SK-N-MC (cell line): ENCODE data around the gene BCAR3.
A peak's percentile ranks its signal among the peaks of the same experiment; 100 is the strongest.

ENCODE experiments used
- DNase-seq: peaks from one replicate; pipeline ENCODE4 v3.0.0-alpha.2; 2011; ENCODE audit warnings: low read depth, low spot score
- H3K27ac ChIP-seq: fragments of 200-600 bp; sonication (generic); 2 replicates; pipeline ENCODE4 v1.5.1; 2016; ENCODE audit warnings: mixed run types
- H3K36me3 ChIP-seq: fragments of 200-600 bp; sonication (generic); 2 replicates; pipeline ENCODE4 v1.6.1; 2017; ENCODE audit warnings: antibody characterized with exemption, low read length, mixed read lengths; ENCODE audit not compliant: insufficient read depth
- H3K4me3 ChIP-seq: fragments of 200-600 bp; sonication (generic); 2 replicates; pipeline ENCODE4 v1.5.1; 2016
- H3K9ac ChIP-seq: fragments of 200-600 bp; sonication (generic); 2 replicates; pipeline ENCODE4 v1.8.0; 2017; ENCODE audit warnings: mixed run types, mixed read lengths; ENCODE audit not compliant: insufficient read length
- H3K9me3 ChIP-seq: fragments of 200-600 bp; sonication (generic); 2 replicates; pipeline ENCODE4 v1.6.1; 2017; ENCODE audit warnings: low read depth, mild to moderate bottlenecking, antibody characterized with exemption, low read length, moderate library complexity, mixed read lengths
- EZH2 ChIP-seq: fragments of 200-600 bp; sonication (generic); IDR thresholded peaks from one replicate; pipeline ENCODE4 v1.6.1; 2017; ENCODE audit warnings: antibody characterized with exemption
- FOXP2 ChIP-seq: optimal IDR thresholded peaks from 2 replicates; pipeline ENCODE3; 2011; ENCODE audit warnings: mild to moderate bottlenecking, moderate library complexity; ENCODE audit not compliant: insufficient read depth; ENCODE audit errors: extremely low read length, control extremely low read depth
- POLR2AphosphoS5 ChIP-seq: IDR thresholded peaks from 2 replicates; pipeline ENCODE4 v1.6.1; 2012; ENCODE audit warnings: mild to moderate bottlenecking, low read depth, low read length, borderline replicate concordance

BCAR3 gene

GRCh38 chr1:93623875-93624274 is 57.8 kb downstream of the BCAR3 start:
- Histone ChIP-seq H3K27ac (no peak overlapping the region), H3K36me3 (no peaks in the 10 kb centered on the region), H3K9me3 (no peaks in the 10 kb centered on the region), H3K4me3 (no peak overlapping the region), H3K9ac (no peak overlapping the region)
- DNase-seq, result no peak
- TF ChIP-seq EZH2 (no peak), POLR2AphosphoS5 (no peak), FOXP2 (no peak)

- Histone ChIP-seq H3K9me3 (no peaks in the 10 kb centered on the region), H3K36me3 (no peaks in the 10 kb centered on the region), H3K9ac (no peak overlapping the region), H3K4me3 (no peak overlapping the region), H3K27ac (no peak overlapping the region)
- TF ChIP-seq FOXP2, result no peak
- no peak for TF ChIP-seq POLR2AphosphoS5
- no peak for TF ChIP-seq EZH2
- DNase-seq, result no peak
Observed at GRCh38 chr1:93623436-93623835, 58.2 kb downstream of the BCAR3 start.

- Histone ChIP-seq H3K27ac (no peak overlapping the region), H3K9ac (no peak overlapping the region), H3K36me3 (no peaks in the 10 kb centered on the region), H3K4me3 (no peak overlapping the region), H3K9me3 (no peaks in the 10 kb centered on the region)
- TF ChIP-seq POLR2AphosphoS5, result no peak
- TF ChIP-seq EZH2, result no peak
- TF ChIP-seq FOXP2, result no peak
- no peak for DNase-seq
Observed at GRCh38 chr1:93621246-93621645, 60.4 kb downstream of the BCAR3 start.

GRCh38 chr1:93620841-93621210 is 60.8 kb downstream of the BCAR3 start:
- no peak overlapping the region for H3K9ac ChIP-seq
- H3K9me3 ChIP-seq, result no peaks in the 10 kb centered on the region
- TF ChIP-seq FOXP2, result no peak
- TF ChIP-seq POLR2AphosphoS5, result no peak
- no peak for TF ChIP-seq EZH2
- no peaks in the 10 kb centered on the region for H3K36me3 ChIP-seq
- no peak overlapping the region for H3K4me3 ChIP-seq
- DNase-seq, result no peak
- H3K27ac ChIP-seq, result no peak overlapping the region

- no peak overlapping the region for H3K9ac ChIP-seq
- H3K36me3 ChIP-seq, result no peaks in the 10 kb centered on the region
- DNase-seq, result peak; percentile 24
- H3K4me3 ChIP-seq, result peak overlapping the region; percentile 46
- H3K27ac ChIP-seq, result peak overlapping the region; percentile 69; the same call in 1 of the 2 replicates
- TF ChIP-seq FOXP2, result no peak
- TF ChIP-seq EZH2, result no peak
- TF ChIP-seq POLR2AphosphoS5, result no peak
- H3K9me3 ChIP-seq, result no peaks in the 10 kb centered on the region
Observed at GRCh38 chr1:93620172-93620840, 61.3 kb downstream of the BCAR3 start.

- peak overlapping the region; percentile 46 for H3K4me3 ChIP-seq
- H3K9ac ChIP-seq, result no peak overlapping the region
- H3K36me3 ChIP-seq, result no peaks in the 10 kb centered on the region
- TF ChIP-seq POLR2AphosphoS5 (no peak), EZH2 (no peak), FOXP2 (no peak)
- peak overlapping the region; percentile 69; the same call in 1 of the 2 replicates for H3K27ac ChIP-seq
- H3K9me3 ChIP-seq, result no peaks in the 10 kb centered on the region
- DNase-seq, result no peak
Observed at GRCh38 chr1:93619507-93620171, 62.0 kb downstream of the BCAR3 start.

- peak overlapping the region; percentile 47 for H3K27ac ChIP-seq
- H3K9ac ChIP-seq, result peak overlapping the region; percentile 2
Observed at GRCh38 chr1:93617670-93618499, 63.8 kb downstream of the BCAR3 start.

GRCh38 chr1:93616996-93617669 is 64.5 kb downstream of the BCAR3 start:
- Histone ChIP-seq H3K27ac (no peak overlapping the region; the same call in 1 of the 2 replicates), H3K36me3 (no peaks in the 10 kb centered on the region)
- no peak for DNase-seq

More at GRCh38 chr1:93617670-93618499, 63.8 kb downstream of the BCAR3 start:
- no peaks in the 10 kb centered on the region for H3K36me3 ChIP-seq
- H3K4me3 ChIP-seq, result no peak overlapping the region
- H3K9me3 ChIP-seq, result no peaks in the 10 kb centered on the region
- no peak for TF ChIP-seq EZH2
- no peak for TF ChIP-seq FOXP2
- no peak for TF ChIP-seq POLR2AphosphoS5
- DNase-seq, result no peak

More at GRCh38 chr1:93616996-93617669, 64.5 kb downstream of the BCAR3 start:
- Histone ChIP-seq H3K9ac (peak overlapping the region; percentile 2), H3K4me3 (no peak overlapping the region), H3K9me3 (no peaks in the 10 kb centered on the region)
- TF ChIP-seq EZH2 (no peak), FOXP2 (no peak), POLR2AphosphoS5 (no peak)
